Measurements from ENCODE around the gene TAS2R8. TPM values are rescaled to one million over a fixed set of nuclear protein-coding genes. Genes with fewer than 3 reads are reported as not detected.

Gene TAS2R8
- polyA plus RNA-seq, 3 donors = not detected

DNA sequence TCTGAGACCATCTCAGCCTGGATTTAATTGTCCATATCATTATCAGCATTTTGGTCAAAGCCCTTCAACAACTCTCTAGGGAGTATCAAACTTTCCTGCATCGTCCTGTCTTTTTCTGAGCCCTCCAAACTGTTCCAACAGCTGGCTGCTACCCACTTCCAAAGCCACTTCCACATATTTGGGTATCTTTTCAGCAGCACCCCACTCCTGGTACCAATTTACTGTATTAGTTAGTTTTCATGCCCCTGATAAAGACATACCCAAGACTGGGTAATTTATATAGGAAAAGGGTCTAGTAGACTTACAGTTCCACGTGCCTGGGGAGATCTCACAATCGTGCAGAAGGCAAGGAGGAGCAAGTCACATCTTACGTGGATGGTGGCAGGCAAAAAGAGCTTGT is 50.9 kb downstream of the TAS2R8 start:
- no peak for DNase-seq

Other genes with a start within 250 kb of the TAS2R8 start
- gene MAGOHB, start 193.7 kb downstream of the TAS2R8 start, polyA plus RNA-seq (ENCODE audit: insufficient read length in 3 of 3) = 10 to 100 TPM; 36.4 to 43.2 (median 41.1) TPM
- gene STYK1, start 133.2 kb downstream of the TAS2R8 start, polyA plus RNA-seq (ENCODE audit: insufficient read length in 3 of 3) = 1 to 10 TPM in 2 of 3 donors, under 1 TPM in 1; 0.67 to 1.8 (median 1.1) TPM
- 100 to 1,000 TPM; 224 to 279 (median 226) TPM for gene YBX3, start 84.0 kb downstream of the TAS2R8 start, polyA plus RNA-seq (ENCODE audit: insufficient read length in 3 of 3)
- not detected for gene TAS2R7, start 4.7 kb downstream of the TAS2R8 start, polyA plus RNA-seq (ENCODE audit: insufficient read length in 3 of 3)
- not detected for gene TAS2R9, start 2.9 kb upstream of the TAS2R8 start, polyA plus RNA-seq (ENCODE audit: insufficient read length in 3 of 3)
- gene TAS2R10, start 19.1 kb upstream of the TAS2R8 start, polyA plus RNA-seq (ENCODE audit: insufficient read length in 3 of 3) = 1 to 10 TPM; 1.6 to 3.6 (median 3.1) TPM
- gene PRR4, start 42.2 kb upstream of the TAS2R8 start, polyA plus RNA-seq (ENCODE audit: insufficient read length in 3 of 3) = 10 to 100 TPM in 2 of 3 donors, 1 to 10 TPM in 1; 5.9 to 11.3 (median 11.3) TPM
- gene PRH1, start 77.0 kb upstream of the TAS2R8 start, polyA plus RNA-seq (ENCODE audit: insufficient read length in 3 of 3) = 10 to 100 TPM; 12.7 to 16.6 (median 15.1) TPM
- under 1 TPM; 0.10 to 0.25 (median 0.13) TPM for gene TAS2R13, start 102.3 kb upstream of the TAS2R8 start, polyA plus RNA-seq (ENCODE audit: insufficient read length in 3 of 3)
- gene PRH2, start 122.0 kb upstream of the TAS2R8 start, polyA plus RNA-seq (ENCODE audit: insufficient read length in 3 of 3) = under 1 TPM; 0.37 to 0.43 (median 0.40) TPM
- 1 to 10 TPM; 2.6 to 5.3 (median 5.1) TPM for gene TAS2R14, start 132.0 kb upstream of the TAS2R8 start, polyA plus RNA-seq (ENCODE audit: insufficient read length in 3 of 3)
- gene TAS2R50, start 179.6 kb upstream of the TAS2R8 start, polyA plus RNA-seq (ENCODE audit: insufficient read length in 3 of 3) = under 1 TPM; 0.09 to 0.24 (median 0.18) TPM
- gene TAS2R20, start 191.0 kb upstream of the TAS2R8 start, polyA plus RNA-seq (ENCODE audit: insufficient read length in 3 of 3) = 1 to 10 TPM in 2 of 3 donors, under 1 TPM in 1; 0.85 to 2.8 (median 2.5) TPM
- gene TAS2R19, start 215.3 kb upstream of the TAS2R8 start, polyA plus RNA-seq (ENCODE audit: insufficient read length in 3 of 3) = 1 to 10 TPM; 1.4 to 1.6 (median 1.5) TPM
- gene TAS2R31, start 224.1 kb upstream of the TAS2R8 start, polyA plus RNA-seq (ENCODE audit: insufficient read length in 3 of 3) = 1 to 10 TPM in 2 of 3 donors, under 1 TPM in 1; 0.88 to 2.0 (median 2.0) TPM